ENCODE measurements around the gene NDUFS8. TPM values are rescaled to one million over a fixed set of nuclear protein-coding genes. Genes with fewer than 3 reads are reported as not detected.

Gene NDUFS8
- total and polyA plus RNA-seq, 2 experiments from 2014 or later: 111 to 286 TPM

GRCh38 chr11:68052137-68052873 lies 21.8 kb downstream of the NDUFS8 start:
- no peaks in the 10 kb centered on the region for H3K9me2 ChIP-seq (replicated peaks; ENCODE audit: insufficient read depth)
- H3K36me3 ChIP-seq (replicated peaks; ENCODE audit: insufficient read depth, low read depth): no peaks in the 10 kb centered on the region
- H3K27ac ChIP-seq: no peak overlapping the region
- no peaks in the 10 kb centered on the region for H3K9me3 ChIP-seq (ENCODE audit: low read depth)
- H3K4me2 ChIP-seq: no peak overlapping the region
- no peak for DNase-seq (ENCODE audit: low spot score)
- no peaks in the 10 kb centered on the region for H4K20me1 ChIP-seq (ENCODE audit: insufficient read depth, poor library complexity, severe bottlenecking)
- H3K27me3 ChIP-seq: no peaks in the 10 kb centered on the region
- H2AFZ ChIP-seq: no peak overlapping the region
- no peaks in the 10 kb centered on the region for H3K4me1 ChIP-seq (ENCODE audit: insufficient read depth)
- H3K4me3 ChIP-seq: no peak overlapping the region
- TF ChIP-seq CTCF (IDR thresholded peaks at IDR 0.05; ENCODE audit: poor library complexity): no peak
- no peak for TF ChIP-seq EZH2phosphoT487 (IDR thresholded peaks at IDR 0.05; ENCODE audit: low read depth, severe bottlenecking, unreplicated experiment)
- TF ChIP-seq EZH2 (IDR thresholded peaks at IDR 0.05; ENCODE audit: borderline replicate concordance): no peak
- H3K79me2 ChIP-seq: no peaks in the 10 kb centered on the region
- 87% methylated on average over 15 of the region's 15 CpGs for WGBS (ENCODE audit: low lambda C conversion rate, missing lambda C conversion rate)

GRCh38 chr11:68053117-68053516 lies 22.6 kb downstream of the NDUFS8 start:
- Histone ChIP-seq H3K27me3 (no peaks in the 10 kb centered on the region), H3K4me1 (ENCODE audit: insufficient read depth) (no peaks in the 10 kb centered on the region), H3K36me3 (replicated peaks; ENCODE audit: insufficient read depth, low read depth) (no peaks in the 10 kb centered on the region), H3K4me3 (no peak overlapping the region), H3K9me2 (replicated peaks; ENCODE audit: insufficient read depth) (no peaks in the 10 kb centered on the region), H3K4me2 (no peak overlapping the region), H4K20me1 (ENCODE audit: insufficient read depth, poor library complexity, severe bottlenecking) (no peaks in the 10 kb centered on the region), H3K79me2 (no peaks in the 10 kb centered on the region), H2AFZ (no peak overlapping the region), H3K27ac (no peak overlapping the region), H3K9me3 (ENCODE audit: low read depth) (no peaks in the 10 kb centered on the region)
- TF ChIP-seq CTCF (IDR thresholded peaks at IDR 0.05; ENCODE audit: poor library complexity) (no peak), EZH2 (IDR thresholded peaks at IDR 0.05; ENCODE audit: borderline replicate concordance) (no peak), EZH2phosphoT487 (IDR thresholded peaks at IDR 0.05; ENCODE audit: low read depth, severe bottlenecking, unreplicated experiment) (no peak)
- 93% methylated on average over 9 of the region's 9 CpGs for WGBS (ENCODE audit: low lambda C conversion rate, missing lambda C conversion rate)
- no peak for DNase-seq (ENCODE audit: low spot score)

GRCh38 chr11:68053981-68054812 lies 23.7 kb downstream of the NDUFS8 start:
- Histone ChIP-seq H3K4me3 (no peak overlapping the region), H2AFZ (no peak overlapping the region), H4K20me1 (ENCODE audit: insufficient read depth, poor library complexity, severe bottlenecking) (no peaks in the 10 kb centered on the region), H3K27me3 (no peaks in the 10 kb centered on the region), H3K4me1 (ENCODE audit: insufficient read depth) (no peaks in the 10 kb centered on the region), H3K79me2 (no peaks in the 10 kb centered on the region), H3K27ac (no peak overlapping the region), H3K9me3 (ENCODE audit: low read depth) (no peaks in the 10 kb centered on the region), H3K4me2 (no peak overlapping the region), H3K36me3 (replicated peaks; ENCODE audit: insufficient read depth, low read depth) (no peaks in the 10 kb centered on the region), H3K9me2 (replicated peaks; ENCODE audit: insufficient read depth) (no peaks in the 10 kb centered on the region)
- no peak for DNase-seq (ENCODE audit: low spot score)
- WGBS (ENCODE audit: low lambda C conversion rate, missing lambda C conversion rate): 93% methylated on average over 11 of the region's 11 CpGs
- TF ChIP-seq EZH2phosphoT487 (IDR thresholded peaks at IDR 0.05; ENCODE audit: low read depth, severe bottlenecking, unreplicated experiment) (no peak), CTCF (IDR thresholded peaks at IDR 0.05; ENCODE audit: poor library complexity) (no peak), EZH2 (IDR thresholded peaks at IDR 0.05; ENCODE audit: borderline replicate concordance) (no peak)
